Measurements from ENCODE around the gene RAE1. TPM values are rescaled to one million over a fixed set of nuclear protein-coding genes. Genes with fewer than 3 reads are reported as not detected.
A peak's percentile ranks its signal among the peaks of the same experiment; 100 is the strongest.

RAE1 gene
- total and polyA plus RNA-seq, 2 of the 8 experiments (the other 6 are each of a cell fraction or from before 2014, with no cell fraction given): 35.9 to 44.9 TPM

DNA sequence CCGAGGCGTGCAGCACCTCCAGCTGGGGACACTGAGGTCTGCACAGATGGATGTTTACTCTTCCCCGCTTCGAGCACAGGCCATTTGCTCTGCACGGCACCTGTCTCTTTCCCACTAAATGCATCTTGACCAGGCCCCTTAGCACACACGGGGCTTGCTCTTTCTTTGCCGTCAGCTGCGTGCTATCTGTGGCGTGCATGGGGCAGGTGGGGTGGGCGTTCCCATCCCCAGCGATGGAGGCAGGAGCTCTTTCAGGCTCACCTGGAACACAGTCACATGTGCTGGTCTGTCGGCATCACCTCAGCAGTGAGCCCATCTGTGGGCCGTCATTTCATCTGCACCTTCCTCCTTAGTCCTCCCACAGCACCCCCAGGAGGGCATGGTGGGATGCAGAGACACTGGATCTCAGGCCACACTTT, 75.2 kb downstream of the RAE1 start (continued):
- TF ChIP-seq, protein P1, sequence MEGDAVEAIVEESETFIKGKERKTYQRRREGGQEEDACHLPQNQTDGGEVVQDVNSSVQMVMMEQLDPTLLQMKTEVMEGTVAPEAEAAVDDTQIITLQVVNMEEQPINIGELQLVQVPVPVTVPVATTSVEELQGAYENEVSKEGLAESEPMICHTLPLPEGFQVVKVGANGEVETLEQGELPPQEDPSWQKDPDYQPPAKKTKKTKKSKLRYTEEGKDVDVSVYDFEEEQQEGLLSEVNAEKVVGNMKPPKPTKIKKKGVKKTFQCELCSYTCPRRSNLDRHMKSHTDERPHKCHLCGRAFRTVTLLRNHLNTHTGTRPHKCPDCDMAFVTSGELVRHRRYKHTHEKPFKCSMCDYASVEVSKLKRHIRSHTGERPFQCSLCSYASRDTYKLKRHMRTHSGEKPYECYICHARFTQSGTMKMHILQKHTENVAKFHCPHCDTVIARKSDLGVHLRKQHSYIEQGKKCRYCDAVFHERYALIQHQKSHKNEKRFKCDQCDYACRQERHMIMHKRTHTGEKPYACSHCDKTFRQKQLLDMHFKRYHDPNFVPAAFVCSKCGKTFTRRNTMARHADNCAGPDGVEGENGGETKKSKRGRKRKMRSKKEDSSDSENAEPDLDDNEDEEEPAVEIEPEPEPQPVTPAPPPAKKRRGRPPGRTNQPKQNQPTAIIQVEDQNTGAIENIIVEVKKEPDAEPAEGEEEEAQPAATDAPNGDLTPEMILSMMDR (IDR thresholded peaks at IDR 0.05; ENCODE audit: control extremely low read depth in 1 of 3, insufficient read depth in 1 of 3, low read depth in 1 of 3, low read length in 3 of 3): peak in 2 of 3 experiments; percentile 34 to 35; a peak in 3 of 4 replicates
- TF ChIP-seq SIX5 (IDR thresholded peaks at IDR 0.05; ENCODE audit: low read depth, low read length) (no peak), CTBP2 (IDR thresholded peaks at IDR 0.05; ENCODE audit: borderline replicate concordance, insufficient read depth, insufficient read length, low read length) (no peak), RFX5 (IDR thresholded peaks at IDR 0.05; ENCODE audit: borderline replicate concordance, low read depth, low read length) (no peak)
- TF ChIP-seq, protein P2, sequence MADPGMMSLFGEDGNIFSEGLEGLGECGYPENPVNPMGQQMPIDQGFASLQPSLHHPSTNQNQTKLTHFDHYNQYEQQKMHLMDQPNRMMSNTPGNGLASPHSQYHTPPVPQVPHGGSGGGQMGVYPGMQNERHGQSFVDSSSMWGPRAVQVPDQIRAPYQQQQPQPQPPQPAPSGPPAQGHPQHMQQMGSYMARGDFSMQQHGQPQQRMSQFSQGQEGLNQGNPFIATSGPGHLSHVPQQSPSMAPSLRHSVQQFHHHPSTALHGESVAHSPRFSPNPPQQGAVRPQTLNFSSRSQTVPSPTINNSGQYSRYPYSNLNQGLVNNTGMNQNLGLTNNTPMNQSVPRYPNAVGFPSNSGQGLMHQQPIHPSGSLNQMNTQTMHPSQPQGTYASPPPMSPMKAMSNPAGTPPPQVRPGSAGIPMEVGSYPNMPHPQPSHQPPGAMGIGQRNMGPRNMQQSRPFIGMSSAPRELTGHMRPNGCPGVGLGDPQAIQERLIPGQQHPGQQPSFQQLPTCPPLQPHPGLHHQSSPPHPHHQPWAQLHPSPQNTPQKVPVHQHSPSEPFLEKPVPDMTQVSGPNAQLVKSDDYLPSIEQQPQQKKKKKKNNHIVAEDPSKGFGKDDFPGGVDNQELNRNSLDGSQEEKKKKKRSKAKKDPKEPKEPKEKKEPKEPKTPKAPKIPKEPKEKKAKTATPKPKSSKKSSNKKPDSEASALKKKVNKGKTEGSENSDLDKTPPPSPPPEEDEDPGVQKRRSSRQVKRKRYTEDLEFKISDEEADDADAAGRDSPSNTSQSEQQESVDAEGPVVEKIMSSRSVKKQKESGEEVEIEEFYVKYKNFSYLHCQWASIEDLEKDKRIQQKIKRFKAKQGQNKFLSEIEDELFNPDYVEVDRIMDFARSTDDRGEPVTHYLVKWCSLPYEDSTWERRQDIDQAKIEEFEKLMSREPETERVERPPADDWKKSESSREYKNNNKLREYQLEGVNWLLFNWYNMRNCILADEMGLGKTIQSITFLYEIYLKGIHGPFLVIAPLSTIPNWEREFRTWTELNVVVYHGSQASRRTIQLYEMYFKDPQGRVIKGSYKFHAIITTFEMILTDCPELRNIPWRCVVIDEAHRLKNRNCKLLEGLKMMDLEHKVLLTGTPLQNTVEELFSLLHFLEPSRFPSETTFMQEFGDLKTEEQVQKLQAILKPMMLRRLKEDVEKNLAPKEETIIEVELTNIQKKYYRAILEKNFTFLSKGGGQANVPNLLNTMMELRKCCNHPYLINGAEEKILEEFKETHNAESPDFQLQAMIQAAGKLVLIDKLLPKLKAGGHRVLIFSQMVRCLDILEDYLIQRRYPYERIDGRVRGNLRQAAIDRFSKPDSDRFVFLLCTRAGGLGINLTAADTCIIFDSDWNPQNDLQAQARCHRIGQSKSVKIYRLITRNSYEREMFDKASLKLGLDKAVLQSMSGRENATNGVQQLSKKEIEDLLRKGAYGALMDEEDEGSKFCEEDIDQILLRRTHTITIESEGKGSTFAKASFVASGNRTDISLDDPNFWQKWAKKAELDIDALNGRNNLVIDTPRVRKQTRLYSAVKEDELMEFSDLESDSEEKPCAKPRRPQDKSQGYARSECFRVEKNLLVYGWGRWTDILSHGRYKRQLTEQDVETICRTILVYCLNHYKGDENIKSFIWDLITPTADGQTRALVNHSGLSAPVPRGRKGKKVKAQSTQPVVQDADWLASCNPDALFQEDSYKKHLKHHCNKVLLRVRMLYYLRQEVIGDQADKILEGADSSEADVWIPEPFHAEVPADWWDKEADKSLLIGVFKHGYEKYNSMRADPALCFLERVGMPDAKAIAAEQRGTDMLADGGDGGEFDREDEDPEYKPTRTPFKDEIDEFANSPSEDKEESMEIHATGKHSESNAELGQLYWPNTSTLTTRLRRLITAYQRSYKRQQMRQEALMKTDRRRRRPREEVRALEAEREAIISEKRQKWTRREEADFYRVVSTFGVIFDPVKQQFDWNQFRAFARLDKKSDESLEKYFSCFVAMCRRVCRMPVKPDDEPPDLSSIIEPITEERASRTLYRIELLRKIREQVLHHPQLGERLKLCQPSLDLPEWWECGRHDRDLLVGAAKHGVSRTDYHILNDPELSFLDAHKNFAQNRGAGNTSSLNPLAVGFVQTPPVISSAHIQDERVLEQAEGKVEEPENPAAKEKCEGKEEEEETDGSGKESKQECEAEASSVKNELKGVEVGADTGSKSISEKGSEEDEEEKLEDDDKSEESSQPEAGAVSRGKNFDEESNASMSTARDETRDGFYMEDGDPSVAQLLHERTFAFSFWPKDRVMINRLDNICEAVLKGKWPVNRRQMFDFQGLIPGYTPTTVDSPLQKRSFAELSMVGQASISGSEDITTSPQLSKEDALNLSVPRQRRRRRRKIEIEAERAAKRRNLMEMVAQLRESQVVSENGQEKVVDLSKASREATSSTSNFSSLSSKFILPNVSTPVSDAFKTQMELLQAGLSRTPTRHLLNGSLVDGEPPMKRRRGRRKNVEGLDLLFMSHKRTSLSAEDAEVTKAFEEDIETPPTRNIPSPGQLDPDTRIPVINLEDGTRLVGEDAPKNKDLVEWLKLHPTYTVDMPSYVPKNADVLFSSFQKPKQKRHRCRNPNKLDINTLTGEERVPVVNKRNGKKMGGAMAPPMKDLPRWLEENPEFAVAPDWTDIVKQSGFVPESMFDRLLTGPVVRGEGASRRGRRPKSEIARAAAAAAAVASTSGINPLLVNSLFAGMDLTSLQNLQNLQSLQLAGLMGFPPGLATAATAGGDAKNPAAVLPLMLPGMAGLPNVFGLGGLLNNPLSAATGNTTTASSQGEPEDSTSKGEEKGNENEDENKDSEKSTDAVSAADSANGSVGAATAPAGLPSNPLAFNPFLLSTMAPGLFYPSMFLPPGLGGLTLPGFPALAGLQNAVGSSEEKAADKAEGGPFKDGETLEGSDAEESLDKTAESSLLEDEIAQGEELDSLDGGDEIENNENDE (IDR thresholded peaks at IDR 0.05; ENCODE audit: insufficient replicate concordance, low read length): no peak

Measured in H1 (cell line).